ENCODE measurements around the gene ABHD5.

The ABHD5 gene

DNA sequence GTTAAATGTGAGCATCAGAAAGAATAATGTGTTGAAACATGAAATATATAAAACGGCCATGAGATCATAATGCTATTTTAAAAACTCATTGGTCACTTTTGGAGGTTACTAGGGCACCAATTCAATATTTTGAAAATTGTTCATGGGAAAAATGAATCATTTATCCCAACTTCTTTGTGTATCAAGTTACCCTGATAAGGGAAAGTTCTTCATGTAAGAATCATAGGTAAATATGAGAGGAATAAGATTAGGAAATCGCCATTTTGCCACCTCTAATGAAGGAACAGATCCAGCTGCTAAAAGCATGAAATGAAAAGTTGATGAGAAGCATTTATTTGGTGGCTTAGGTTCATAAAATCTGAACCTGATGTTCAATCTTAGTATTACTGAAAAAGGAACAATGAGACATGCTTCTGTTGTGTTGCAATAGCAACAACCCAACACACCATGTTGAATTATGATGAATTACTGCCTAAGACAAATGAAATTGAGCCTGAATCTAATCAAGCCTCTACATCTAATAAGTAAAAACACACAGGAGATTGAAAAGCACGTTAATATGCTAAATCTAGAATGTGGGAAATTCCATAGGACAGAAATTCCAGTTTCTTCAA is 32.5 kb downstream of the ABHD5 start:
- no peak for DNase-seq (ENCODE audit: low read depth)

- no peak for DNase-seq (ENCODE audit: low read depth)
Measured at GRCh38 chr3:43726521-43726920, 35.8 kb downstream of the ABHD5 start.

GRCh38 chr3:43727930-43728329 is 37.2 kb downstream of the ABHD5 start:
- no peak for DNase-seq (ENCODE audit: low read depth)

DNA sequence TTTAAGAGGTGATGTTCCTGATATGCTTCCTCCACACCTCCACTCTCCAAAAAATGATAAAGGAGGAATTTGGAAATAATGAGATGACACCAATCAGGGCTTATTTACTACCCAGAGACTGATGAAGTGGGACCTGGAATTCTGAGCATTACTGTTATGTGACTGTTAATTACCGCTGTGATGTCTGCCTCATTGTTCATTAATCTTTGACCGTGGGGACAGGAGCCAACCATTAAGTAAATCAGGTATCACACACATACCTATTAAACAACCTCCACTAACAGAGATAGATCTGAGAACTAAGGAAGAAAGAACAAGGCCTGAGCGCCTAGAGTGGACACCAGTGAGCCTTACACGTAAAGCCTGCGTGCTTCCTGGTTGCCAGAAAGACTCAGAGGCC is 37.7 kb downstream of the ABHD5 start:
- DNase-seq (ENCODE audit: low read depth): no peak

GRCh38 chr3:43728947-43729346 is 38.2 kb downstream of the ABHD5 start:
- DNase-seq (ENCODE audit: low read depth): no peak

DNA sequence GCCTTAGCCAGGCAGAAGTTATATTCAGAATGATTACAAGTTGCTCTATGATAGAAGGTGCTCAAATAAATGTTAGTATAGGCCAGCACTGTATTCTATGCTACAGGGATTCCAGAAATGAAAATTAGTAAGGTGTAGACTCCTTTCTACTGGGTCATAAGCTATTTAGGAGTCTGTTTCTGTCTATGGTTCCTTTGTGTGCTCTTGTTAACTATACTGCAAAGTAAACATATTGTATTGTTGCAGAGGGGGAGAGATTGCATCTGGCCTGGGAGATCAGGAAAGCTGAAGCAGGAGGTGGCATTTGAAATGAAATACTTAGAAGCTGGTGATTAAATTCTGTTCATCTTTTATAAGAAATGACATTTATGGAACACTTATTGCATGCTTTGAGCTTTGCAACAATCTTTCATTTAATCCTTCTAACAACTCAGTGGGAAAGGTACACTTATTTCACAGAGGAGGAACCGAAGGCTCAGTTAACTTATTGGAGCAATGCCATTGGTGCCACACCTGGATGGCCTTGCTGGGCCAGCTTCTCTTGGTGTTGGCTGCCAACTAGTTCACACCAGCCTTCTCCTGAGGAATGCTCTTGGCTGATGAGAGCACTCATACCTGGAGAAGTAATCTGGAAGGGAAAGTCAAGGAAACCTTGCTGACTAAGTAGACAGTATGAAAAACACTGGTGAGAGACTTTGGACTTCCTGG is 39.1 kb downstream of the ABHD5 start:
- DNase-seq (ENCODE audit: low read depth): no peak

- no peak for DNase-seq (ENCODE audit: low read depth)
Measured at GRCh38 chr3:43732747-43733425, 42.1 kb downstream of the ABHD5 start.

GRCh38 chr3:43733459-43734384 is 43.0 kb downstream of the ABHD5 start:
- DNase-seq (ENCODE audit: low read depth): no peak

DNA sequence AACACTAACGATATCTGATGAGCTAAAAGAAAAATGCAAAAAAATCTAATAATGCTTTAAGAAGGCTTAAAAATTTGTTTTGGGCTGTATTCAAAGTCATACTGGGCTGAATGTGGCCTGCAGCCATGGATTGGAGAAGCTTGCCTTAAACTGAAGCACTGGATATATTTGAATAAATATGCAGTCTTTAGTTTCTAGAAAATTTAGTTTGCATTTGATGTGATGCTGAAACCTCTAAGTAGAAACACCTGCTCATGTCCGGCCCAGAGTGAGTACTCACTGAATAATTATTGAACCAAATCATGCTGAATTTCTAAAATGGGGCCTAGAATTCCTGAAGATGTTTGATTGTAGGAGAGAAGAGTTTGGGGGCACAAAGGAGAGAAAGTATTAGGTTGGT is 43.9 kb downstream of the ABHD5 start:
- no peak for DNase-seq (ENCODE audit: low read depth)

DNA sequence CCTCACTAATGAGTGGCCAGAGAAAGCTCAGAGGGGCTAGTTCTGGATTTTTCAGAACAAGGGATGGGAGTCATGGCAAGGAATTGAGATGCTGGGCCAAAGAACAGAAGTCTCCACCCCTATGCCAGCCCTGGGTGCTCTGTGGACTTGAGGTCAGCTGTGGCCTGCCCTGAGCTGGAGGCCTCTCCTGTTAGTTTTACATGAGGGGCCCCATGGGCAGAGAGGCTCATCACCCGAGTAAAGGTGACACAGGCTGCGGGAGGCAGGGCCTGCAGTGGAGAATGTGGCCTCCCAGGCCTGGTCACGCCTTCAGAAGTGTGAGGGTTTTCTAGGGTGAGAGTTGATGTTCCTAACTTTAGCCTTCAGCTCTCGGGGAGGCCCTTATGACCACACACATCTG is 44.9 kb downstream of the ABHD5 start:
- no peak for DNase-seq (ENCODE audit: low read depth)

- no peak for DNase-seq (ENCODE audit: low read depth)
Measured at GRCh38 chr3:43736558-43737440, 46.1 kb downstream of the ABHD5 start.

DNA sequence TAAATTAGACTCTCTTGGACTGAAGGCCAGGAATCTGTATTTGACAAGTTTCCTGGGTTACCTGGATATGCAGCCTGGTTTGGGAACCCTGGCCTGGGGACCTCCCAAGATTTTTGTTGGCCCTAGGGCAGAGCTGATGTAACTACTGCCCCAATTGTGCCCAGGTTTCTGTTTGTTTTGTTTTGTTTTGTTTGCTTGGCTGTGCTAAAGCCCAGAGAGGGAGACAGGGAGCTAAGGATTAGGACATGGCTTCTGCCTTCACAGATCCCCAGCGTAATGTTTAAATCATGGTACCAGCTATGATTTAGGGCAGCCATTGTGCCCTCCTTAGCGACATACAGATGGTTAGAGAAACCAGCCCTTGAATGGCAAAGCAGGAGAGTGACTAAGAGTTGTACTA is 47.6 kb downstream of the ABHD5 start:
- DNase-seq (ENCODE audit: low read depth): no peak

DNA sequence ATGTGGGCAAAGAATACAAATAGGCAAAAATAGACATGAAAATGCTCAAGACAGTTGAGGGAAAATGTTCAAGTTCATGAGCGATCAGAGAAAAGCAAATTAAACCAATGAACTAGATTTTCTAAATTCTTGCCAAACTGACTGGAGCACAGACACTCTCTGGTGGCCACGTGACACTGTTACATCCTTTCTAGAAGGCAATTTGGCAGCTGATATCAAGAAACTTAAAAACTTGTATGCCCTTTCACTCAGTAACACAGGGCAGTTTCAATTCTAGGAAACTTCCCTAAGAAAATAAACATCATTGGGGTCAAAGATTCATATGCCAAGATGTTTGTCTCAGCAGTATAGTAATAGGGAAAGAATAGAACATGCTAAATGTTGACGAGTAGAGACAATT is 52.2 kb downstream of the ABHD5 start:
- no peak for DNase-seq (ENCODE audit: low read depth)

DNA sequence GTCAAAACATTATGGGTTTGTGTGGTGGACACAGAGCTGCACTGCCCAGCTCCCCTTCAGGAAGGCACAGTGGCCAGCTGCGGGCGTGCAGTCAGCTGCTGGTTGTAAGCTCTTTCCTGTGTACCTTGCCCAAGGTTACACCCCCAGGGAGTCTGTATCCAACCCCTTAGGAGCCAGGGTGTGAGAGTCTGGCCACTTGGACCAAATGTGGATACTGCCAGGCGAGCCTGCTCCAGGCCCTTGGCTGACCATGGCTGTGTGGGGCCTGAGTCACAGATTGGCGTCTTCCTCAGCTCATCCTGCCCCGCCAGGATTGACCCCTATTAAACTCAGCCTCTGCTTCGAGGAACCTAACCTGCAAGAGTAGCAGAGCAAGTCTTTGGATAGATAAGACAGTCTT is 56.9 kb downstream of the ABHD5 start:
- no peak for DNase-seq (ENCODE audit: low read depth)

DNA sequence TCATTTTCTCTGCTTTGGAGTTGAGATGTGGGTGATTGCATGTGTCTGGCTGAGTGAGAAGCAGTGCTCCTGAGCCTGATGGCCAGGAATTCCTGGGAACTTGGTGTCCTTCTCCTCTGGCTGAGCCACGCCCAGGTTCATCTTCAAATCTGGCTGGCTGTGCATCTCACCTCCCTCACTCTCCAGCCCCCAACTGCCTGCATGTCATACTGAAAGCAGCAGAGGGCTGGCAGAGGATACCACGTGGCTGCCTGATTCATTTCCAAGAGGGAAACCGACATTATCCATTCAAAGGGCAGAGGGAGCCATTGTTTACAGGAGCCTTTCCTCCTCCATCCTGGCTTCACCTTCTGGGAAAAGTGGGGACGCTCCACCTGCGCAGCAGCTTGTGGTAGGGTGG is 57.4 kb downstream of the ABHD5 start:
- DNase-seq (ENCODE audit: low read depth): no peak

- no peak for DNase-seq (ENCODE audit: low read depth)
Measured at GRCh38 chr3:43748645-43749044, 57.9 kb downstream of the ABHD5 start.

DNA sequence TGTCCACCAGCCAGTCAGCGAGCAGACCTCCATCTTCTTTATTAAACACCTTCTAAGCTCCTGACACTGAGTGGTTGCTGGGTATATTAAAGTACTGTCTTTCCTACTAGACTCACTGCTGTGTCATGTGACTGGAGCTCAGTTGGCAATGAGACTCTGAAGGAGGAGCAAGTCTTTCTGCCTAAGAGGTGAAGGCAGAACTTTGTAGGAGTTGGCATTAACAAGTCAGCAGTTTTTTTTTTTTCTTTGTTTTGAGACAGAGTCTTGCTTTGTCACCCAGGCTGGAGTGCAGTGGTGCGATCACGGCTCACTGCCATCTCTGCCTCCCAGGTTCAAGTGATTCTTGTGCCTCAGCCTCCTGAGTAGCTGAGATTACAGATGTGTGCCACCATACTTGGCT is 62.2 kb downstream of the ABHD5 start:
- no peak for DNase-seq (ENCODE audit: low read depth)

- DNase-seq (ENCODE audit: low read depth): no peak
Measured at GRCh38 chr3:43753741-43754715, 63.3 kb downstream of the ABHD5 start.

DNA sequence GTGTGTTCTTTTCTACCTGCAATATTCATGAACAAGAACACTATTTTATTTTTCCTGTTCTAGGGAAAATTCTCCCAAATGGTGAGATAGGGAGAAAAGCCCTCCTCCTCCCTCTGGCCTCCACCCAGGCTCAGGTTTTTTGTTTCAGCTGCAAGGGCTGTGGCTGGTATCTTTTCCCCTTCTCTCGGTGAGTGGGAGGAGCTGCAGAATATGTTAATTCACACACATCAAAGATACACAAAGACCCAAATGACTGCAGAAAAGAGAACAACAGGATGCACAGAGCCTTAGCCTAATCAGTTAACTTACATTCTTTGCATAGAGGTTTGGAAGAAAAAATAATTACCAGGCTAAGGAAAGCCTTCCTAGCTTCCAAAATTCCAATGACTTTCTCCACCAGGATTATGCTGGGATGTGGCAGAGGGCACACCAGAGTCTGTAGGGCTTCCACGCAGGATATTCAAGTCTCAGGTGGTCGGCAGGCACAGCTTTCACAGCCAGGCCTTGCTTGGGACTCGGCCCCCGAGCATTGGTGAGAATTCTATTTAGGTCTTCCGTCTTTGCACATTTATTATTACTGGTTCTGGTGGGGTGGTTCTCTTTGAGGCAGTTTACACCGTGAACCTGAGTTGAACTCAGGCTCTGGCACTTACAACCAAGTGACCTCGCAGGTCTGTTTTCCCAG is 64.9 kb downstream of the ABHD5 start:
- DNase-seq (ENCODE audit: low read depth): no peak
